Measurements from ENCODE around the gene ACIN1. TPM values are rescaled to one million over a fixed set of nuclear protein-coding genes. Genes with fewer than 3 reads are reported as not detected.

The ACIN1 gene
- polyA plus RNA-seq, 1 donor (not counting 4 experiments of a cell fraction or from before 2014, with no cell fraction given): 104 TPM

- H3K4me2 ChIP-seq (ENCODE audit: control insufficient read depth, extremely low read depth, insufficient read depth, low read depth, low read length): no peak overlapping the region
- H3K9me1 ChIP-seq (ENCODE audit: control insufficient read depth, extremely low read depth, insufficient read depth, low read length): no peaks in the 10 kb centered on the region
- FAIRE-seq (no peak), DNase-seq (ENCODE audit: low read depth, low spot score) (no peak)
- peaks cover 9% of the 10 kb centered on the region for H3K4me1 ChIP-seq (ENCODE audit: control insufficient read depth, extremely low read depth, insufficient read depth, low read length)
- H2AFZ ChIP-seq (ENCODE audit: control insufficient read depth, low read length): no peak overlapping the region
- dilution Hi-C loops (cut with MboI; ENCODE audit: extremely low pct_ligation_motif_present, low sequenced_read_pairs): no loop called here
- H4K20me1 ChIP-seq (ENCODE audit: control insufficient read depth, extremely low read depth, insufficient read depth, low read length): peaks cover 8% of the 10 kb centered on the region
- H3K9me3 ChIP-seq (ENCODE audit: control insufficient read depth, low read depth, low read length): no peaks in the 10 kb centered on the region
- no peak overlapping the region for H3K27ac ChIP-seq (ENCODE audit: control insufficient read depth, insufficient read depth, low read length)
- H3K36me3 ChIP-seq (ENCODE audit: control insufficient read depth in 2 of 2, extremely low read depth in 1 of 2, insufficient read depth in 2 of 2, low read length in 2 of 2): peaks cover 18 to 55% of the 10 kb centered on the region in 2 experiments
- peaks cover 62% of the 10 kb centered on the region for H3K79me2 ChIP-seq (ENCODE audit: control insufficient read depth, insufficient read depth, low read length)
- no peaks in the 10 kb centered on the region for H3K27me3 ChIP-seq (ENCODE audit: control insufficient read depth, extremely low read depth, insufficient read depth, low read length)
- H3K9ac ChIP-seq (ENCODE audit: control insufficient read depth, extremely low read depth, insufficient read depth, low read length): no peak overlapping the region
- no peak for TF ChIP-seq EZH2 (IDR thresholded peaks at IDR 0.05; ENCODE audit: low read length)
- no peak for TF ChIP-seq CTCF (optimal IDR thresholded peaks at IDR 0.05 in 1 of 3, IDR thresholded peaks at IDR 0.05 in 1 of 3, conservative IDR thresholded peaks at IDR 0.05 in 1 of 3; ENCODE audit: extremely low read depth in 1 of 3, insufficient read depth in 2 of 3, low read length in 3 of 3)
- no peak overlapping the region for H3K4me3 ChIP-seq (ENCODE audit: control insufficient read depth in 2 of 3, extremely low read depth in 1 of 3, insufficient read depth in 2 of 3, low read depth in 1 of 3, low read length in 3 of 3)
Measured at GRCh38 chr14:23089498-23090253, 5.3 kb downstream of the ACIN1 start.

- H3K36me3 ChIP-seq (ENCODE audit: control insufficient read depth in 2 of 2, extremely low read depth in 1 of 2, insufficient read depth in 2 of 2, low read length in 2 of 2): peaks cover 18 to 57% of the 10 kb centered on the region in 2 experiments
- no peak overlapping the region for H3K4me2 ChIP-seq (ENCODE audit: control insufficient read depth, extremely low read depth, insufficient read depth, low read depth, low read length)
- no peaks in the 10 kb centered on the region for H3K9me3 ChIP-seq (ENCODE audit: control insufficient read depth, low read depth, low read length)
- no peak overlapping the region for H3K27ac ChIP-seq (ENCODE audit: control insufficient read depth, insufficient read depth, low read length)
- FAIRE-seq (no peak), DNase-seq (ENCODE audit: low read depth, low spot score) (no peak)
- dilution Hi-C loops (cut with MboI; ENCODE audit: extremely low pct_ligation_motif_present, low sequenced_read_pairs): no loop called here
- no peak overlapping the region for H2AFZ ChIP-seq (ENCODE audit: control insufficient read depth, low read length)
- H3K9me1 ChIP-seq (ENCODE audit: control insufficient read depth, extremely low read depth, insufficient read depth, low read length): no peaks in the 10 kb centered on the region
- H3K4me1 ChIP-seq (ENCODE audit: control insufficient read depth, extremely low read depth, insufficient read depth, low read length): no peaks in the 10 kb centered on the region
- no peaks in the 10 kb centered on the region for H3K27me3 ChIP-seq (ENCODE audit: control insufficient read depth, extremely low read depth, insufficient read depth, low read length)
- TF ChIP-seq EZH2 (IDR thresholded peaks at IDR 0.05; ENCODE audit: low read length): no peak
- no peak for TF ChIP-seq CTCF (optimal IDR thresholded peaks at IDR 0.05 in 1 of 3, IDR thresholded peaks at IDR 0.05 in 1 of 3, conservative IDR thresholded peaks at IDR 0.05 in 1 of 3; ENCODE audit: extremely low read depth in 1 of 3, insufficient read depth in 2 of 3, low read length in 3 of 3)
- no peak overlapping the region for H3K9ac ChIP-seq (ENCODE audit: control insufficient read depth, extremely low read depth, insufficient read depth, low read length)
- no peaks in the 10 kb centered on the region for H4K20me1 ChIP-seq (ENCODE audit: control insufficient read depth, extremely low read depth, insufficient read depth, low read length)
- H3K4me3 ChIP-seq (ENCODE audit: control insufficient read depth in 2 of 3, extremely low read depth in 1 of 3, insufficient read depth in 2 of 3, low read depth in 1 of 3, low read length in 3 of 3): no peak overlapping the region
- peaks cover 31% of the 10 kb centered on the region for H3K79me2 ChIP-seq (ENCODE audit: control insufficient read depth, insufficient read depth, low read length)
Measured at GRCh38 chr14:23086565-23086964, 8.4 kb downstream of the ACIN1 start.

Measured in keratinocyte (primary cell).